Stimulated activated CD8-positive, alpha-beta memory T cell treated with anti-CD3 and anti-CD28 coated beads, Interleukin-7, amount 100 ng/mL, for 1 hour (primary cell): ENCODE results near the gene HTR1D.
"Not testable (repeated sequence)": the region's sequence is repeated elsewhere in the genome, so short reads cannot be mapped to it uniquely, and the experiment has no call there.

Source experiments
- DNase-seq, 2 donors: peaks; one replicate each; pipeline ENCODE4 v3.0.0-alpha.2; 2020; ENCODE audit warnings: low read depth in 2 of 2

HTR1D gene

GRCh38 chr1:23217421-23218115 lies at the start of gene HTR1D:
Gene HTR1D (minus strand): TSS chr1:23217502. CDS start chr1:23194219, 23,283 bp downstream.
- no peak for DNase-seq

GRCh38 chr1:23263380-23263887 lies 46.1 kb upstream of the HTR1D start:
- DNase-seq, result no peak

- not testable (repeated sequence) for DNase-seq
Observed at GRCh38 chr1:23258082-23258481, 40.8 kb upstream of the HTR1D start.

GRCh38 chr1:23257371-23257770 lies 40.1 kb upstream of the HTR1D start:
- not testable (repeated sequence) for DNase-seq

GRCh38 chr1:23254584-23254983 lies 37.3 kb upstream of the HTR1D start:
- DNase-seq, result no peak

- no peak for DNase-seq
Observed at GRCh38 chr1:23251812-23252211, 34.5 kb upstream of the HTR1D start.

DNA sequence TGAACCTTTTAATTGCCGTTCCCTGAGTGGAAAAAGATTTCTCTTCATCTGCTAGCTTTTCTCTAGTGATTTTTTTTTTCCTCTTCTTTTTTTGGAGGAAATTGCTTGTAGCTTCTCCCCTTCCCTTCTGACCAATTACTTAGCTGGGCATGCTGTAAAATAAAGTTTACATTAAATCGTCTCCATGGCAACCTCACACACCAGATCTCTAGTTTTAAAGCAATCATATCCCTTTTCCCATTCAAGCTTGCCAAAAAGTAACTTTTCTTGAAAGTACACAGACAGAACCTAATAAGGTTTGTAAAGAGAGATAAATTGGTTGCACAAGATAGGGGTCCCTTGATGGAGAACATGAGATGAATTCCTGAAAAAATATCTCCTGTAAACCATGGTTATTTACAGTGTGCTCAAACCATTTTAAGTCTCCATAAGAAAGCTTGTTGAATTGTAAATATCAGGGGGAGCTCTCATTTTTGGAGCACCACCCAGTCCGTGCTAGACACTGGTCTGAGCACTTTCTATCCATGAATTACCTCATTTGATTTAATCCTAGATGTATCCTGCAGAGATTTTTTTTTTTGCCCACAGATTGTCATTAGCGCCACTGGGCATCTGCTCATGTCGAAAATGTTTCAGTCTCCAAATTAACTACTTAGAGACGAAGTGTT lies 32.6 kb upstream of the HTR1D start:
- no peak for DNase-seq

- no peak for DNase-seq
Observed at GRCh38 chr1:23247276-23247675, 30.0 kb upstream of the HTR1D start.

DNA sequence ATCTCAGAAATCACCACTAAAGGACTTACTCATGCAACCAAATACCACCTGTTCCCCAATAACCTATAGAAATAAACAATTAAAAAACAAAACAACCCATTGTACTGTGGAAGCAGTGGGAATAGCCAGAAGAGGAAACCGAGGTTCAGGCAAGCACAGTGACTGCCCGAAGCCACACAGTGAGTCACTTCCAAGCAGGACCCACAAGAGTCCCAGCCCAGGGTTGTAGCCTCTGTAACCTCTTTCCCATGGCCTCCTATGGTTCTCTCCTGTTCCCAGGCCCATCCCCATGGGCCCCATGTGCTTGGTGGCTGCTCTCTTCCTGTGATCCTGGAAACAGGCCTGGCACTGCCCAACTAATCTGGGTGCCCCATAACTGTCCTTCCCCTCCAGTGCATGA lies 29.0 kb upstream of the HTR1D start:
- no peak for DNase-seq

DNA sequence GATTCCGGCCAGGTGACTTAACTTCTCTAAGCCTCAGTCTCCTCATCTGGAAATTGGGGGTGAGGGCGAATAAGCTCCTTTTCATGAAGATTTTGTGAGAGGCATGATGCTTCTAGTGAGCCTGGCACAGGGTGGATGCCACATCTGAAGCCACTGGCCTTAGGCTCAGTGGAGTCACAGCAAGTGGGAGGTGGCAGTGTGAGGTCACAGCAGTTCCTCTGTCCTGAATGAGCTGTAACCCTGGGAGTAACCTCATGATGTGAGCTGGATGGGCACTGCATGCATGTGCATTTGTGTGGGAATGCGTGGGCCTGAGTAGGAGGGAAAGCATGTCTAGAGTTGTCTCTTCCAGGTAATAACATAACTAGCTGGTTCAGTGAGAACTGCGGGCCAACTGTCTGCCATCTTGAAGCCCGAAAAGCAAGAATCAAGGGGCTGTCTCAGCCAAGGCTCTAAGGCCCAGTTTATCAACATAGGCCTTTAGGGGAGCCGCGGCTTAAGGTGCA lies 27.0 kb upstream of the HTR1D start:
- no peak for DNase-seq

DNA sequence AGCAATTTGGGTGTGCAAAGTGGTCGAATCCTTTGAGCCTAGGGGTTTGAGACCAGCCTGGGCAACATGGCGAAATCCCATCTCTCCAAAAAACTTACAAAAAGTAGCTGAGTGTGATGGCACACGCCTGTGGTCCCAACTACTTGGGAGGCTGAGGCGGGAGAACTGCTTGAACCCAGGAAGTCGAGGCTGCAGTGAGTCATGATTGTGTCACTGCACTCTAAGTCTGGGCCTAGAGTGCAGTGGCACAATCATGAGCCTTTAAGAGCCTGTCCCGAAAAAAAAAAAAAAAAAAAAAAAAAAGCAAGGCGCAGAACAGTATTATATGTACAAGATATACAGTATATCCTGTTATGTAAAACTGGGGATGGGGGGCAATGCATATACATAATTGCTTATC lies 25.1 kb upstream of the HTR1D start:
- no peak for DNase-seq

- no peak for DNase-seq
Observed at GRCh38 chr1:23239638-23240295, 22.5 kb upstream of the HTR1D start.

- no peak for DNase-seq
Observed at GRCh38 chr1:23238565-23238964, 21.3 kb upstream of the HTR1D start.

DNA sequence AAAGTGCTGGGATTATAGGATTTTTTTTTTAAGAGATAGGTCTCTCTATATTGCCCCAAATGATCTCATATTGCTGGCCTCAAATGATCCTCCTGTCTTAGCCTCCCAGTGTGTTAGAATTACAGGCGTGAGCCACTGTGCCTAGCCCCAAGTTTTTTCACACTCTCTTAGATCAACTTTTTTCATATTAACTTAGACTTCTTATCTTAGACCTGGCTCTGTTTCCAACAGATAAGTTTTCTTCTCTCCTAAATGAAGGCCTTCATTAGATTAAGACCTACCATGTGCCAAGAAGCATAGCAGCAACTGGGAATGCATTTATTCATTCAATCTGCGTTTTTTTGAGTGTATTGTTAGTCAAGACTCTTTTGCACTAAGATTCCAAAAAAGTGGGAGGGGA lies 20.2 kb upstream of the HTR1D start:
- no peak for DNase-seq

GRCh38 chr1:23227806-23228205 lies 10.5 kb upstream of the HTR1D start:
- DNase-seq, result no peak

GRCh38 chr1:23224739-23225648 lies 7.7 kb upstream of the HTR1D start:
- no peak for DNase-seq

DNA sequence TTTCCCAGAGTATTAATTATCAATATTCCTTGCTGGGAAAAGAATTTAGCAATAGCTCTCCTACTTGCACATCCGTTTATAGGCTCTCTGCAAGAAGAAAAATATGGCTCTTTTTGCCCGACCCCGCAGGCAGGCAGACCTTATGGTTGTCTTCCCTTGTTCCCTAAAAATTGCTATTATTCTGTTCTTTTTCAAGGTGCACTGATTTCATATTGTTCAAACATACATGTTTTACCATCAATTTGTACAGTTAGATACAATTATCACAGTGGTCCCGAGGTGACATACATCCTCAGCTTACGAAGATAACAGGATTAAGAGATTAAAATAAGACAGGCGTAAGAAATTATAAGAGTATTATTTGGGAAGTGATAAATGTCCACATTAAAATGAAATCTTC lies 6.7 kb upstream of the HTR1D start:
- not testable (repeated sequence) for DNase-seq

DNA sequence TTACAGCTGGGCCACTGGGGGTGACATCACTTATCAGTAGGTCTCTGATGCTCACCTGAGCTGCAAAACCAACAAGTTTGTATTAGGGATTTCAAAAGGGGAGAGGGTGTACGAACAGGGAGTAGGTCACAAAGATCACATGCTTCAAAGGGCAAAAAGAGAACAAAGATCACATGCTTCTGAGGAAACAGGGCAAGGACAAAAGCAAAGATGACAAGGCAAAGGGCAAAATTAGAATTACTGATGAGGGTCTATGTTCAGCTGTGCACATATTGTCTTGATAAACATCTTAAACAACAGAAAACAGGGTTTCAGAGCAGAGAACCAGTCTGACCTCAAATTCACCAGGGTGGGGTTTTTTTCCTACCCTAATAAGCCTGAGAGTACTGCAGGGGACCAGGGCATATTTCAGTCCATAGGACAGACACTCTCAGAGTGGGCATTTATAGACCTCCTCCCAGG lies 6.2 kb upstream of the HTR1D start:
- not testable (repeated sequence) for DNase-seq

GRCh38 chr1:23222742-23223141 lies 5.4 kb upstream of the HTR1D start:
- DNase-seq, result no peak

GRCh38 chr1:23222331-23222730 lies 5.0 kb upstream of the HTR1D start:
- no peak for DNase-seq

- no peak for DNase-seq
Observed at GRCh38 chr1:23221107-23221506, 3.8 kb upstream of the HTR1D start.
